HepG2 (cell line): ENCODE results near the gene HOXA9. TPM values are rescaled to one million over a fixed set of nuclear protein-coding genes. Genes with fewer than 3 reads are reported as not detected.

ENCODE experiments used
- ATAC-seq: fragments of 200-7000 bp; cut with Tn5 transposase; 3 replicates; pipeline ENCODE4 v1.9.1; 2020; ENCODE audit warnings: mild to moderate bottlenecking, moderate library complexity
- BruUV-seq: library from RNA; stranded (reverse); fragments of 400-500 nt; replicated peaks from 2 replicates; lab custom pipeline; 2021; lab: Mats Ljungman, UMichigan
- CTCF ChIA-PET: fragments of 300-600 bp; formaldehyde crosslinking; extraction: SDS; loops from one replicate; lab custom pipeline; 2021; ENCODE audit warnings: low total read pairs, inconsistent platforms, low intra/inter-chr PET ratio; lab: Yijun Ruan, JAX
- POLR2A ChIA-PET: fragments of 350-600 bp; sonication (Branson Sonifier 250); formaldehyde crosslinking; loops from one replicate; lab custom pipeline; 2020; ENCODE audit warnings: antibody characterized with exemption, inconsistent platforms; lab: Yijun Ruan, JAX
- DNase-seq: peaks from one replicate; pipeline ENCODE4 v3.0.0-alpha.2; 2015; ENCODE audit warnings: low spot score
- FAIRE-seq: peaks from 3 replicates; lab custom pipeline; 2011; peaks lifted over from hg19 to GRCh38; lab: Jason Lieb, UNC
- H2AFZ ChIP-seq: one replicate; pipeline ENCODE4 v1.6.1; 2011; ENCODE audit warnings: low read length, inconsistent platforms
- H3K27ac ChIP-seq: fragments of 300-600 bp; 3 replicates; pipeline ENCODE4 v1.8.0; 2011; ENCODE audit warnings: mixed run types, mild to moderate bottlenecking, mixed read lengths, low read length, inconsistent platforms; ENCODE audit not compliant: insufficient read depth; ENCODE audit errors: extremely low read length
- H3K27me3 ChIP-seq, 2 experiments: fragments of 200-600 bp in 1 of 2; 2 replicates in 1 of 2; 3 replicates in 1 of 2; pipeline versions ENCODE4 v1.6.0 to v1.8.0; 2011; ENCODE audit warnings: low read length in 2 of 2, mild to moderate bottlenecking in 2 of 2, moderate library complexity in 2 of 2, inconsistent platforms in 1 of 2; ENCODE audit not compliant: insufficient read depth in 2 of 2, control insufficient read depth in 1 of 2
- H3K36me3 ChIP-seq, 2 experiments: fragments of 200-600 bp in 1 of 2; replicated peaks in 1 of 2; 2 replicates in 1 of 2; 3 replicates in 1 of 2; pipeline versions ENCODE4 v1.5.1 to v1.8.0; 2011; ENCODE audit warnings: low read length in 2 of 2, inconsistent platforms in 1 of 2; ENCODE audit not compliant: insufficient read depth in 2 of 2, control insufficient read depth in 1 of 2
- H3K4me1 ChIP-seq: 2 replicates; pipeline ENCODE4 v1.5.1; 2012; ENCODE audit warnings: low read length, inconsistent platforms; ENCODE audit not compliant: insufficient read depth
- H3K4me2 ChIP-seq: 2 replicates; pipeline ENCODE4 v1.6.0; 2011; ENCODE audit warnings: low read depth, low read length, inconsistent platforms
- H3K4me3 ChIP-seq, 3 experiments: fragments of 200-600 bp in 1 of 3; sonication (generic), shearing (Covaris generic) in 1 of 3; replicated peaks in 1 of 3; 2 replicates each; pipeline ENCODE4 v1.5.1; 2011 to 2016; ENCODE audit warnings: low read length in 3 of 3, inconsistent platforms in 2 of 3, low read depth in 2 of 3, mild to moderate bottlenecking in 2 of 3, control low read depth in 1 of 3, mixed read lengths in 1 of 3; ENCODE audit not compliant: insufficient read depth in 1 of 3
- H3K79me2 ChIP-seq: one replicate; pipeline ENCODE4 v1.6.1; 2011; ENCODE audit warnings: low read length, inconsistent platforms; ENCODE audit not compliant: insufficient read depth
- H3K9ac ChIP-seq: 2 replicates; pipeline ENCODE4 v1.6.0; 2011; ENCODE audit warnings: mild to moderate bottlenecking, low read depth, low read length, inconsistent platforms; ENCODE audit not compliant: insufficient read depth
- H3K9me3 ChIP-seq: 2 replicates; pipeline ENCODE4 v1.5.1; 2012; ENCODE audit warnings: mild to moderate bottlenecking, low read length
- H4K20me1 ChIP-seq: 2 replicates; pipeline ENCODE4 v1.6.0; 2011; ENCODE audit warnings: inconsistent platforms, mild to moderate bottlenecking, low read length, moderate library complexity; ENCODE audit not compliant: insufficient read depth
- ATRX ChIP-seq: sonication (generic); formaldehyde crosslinking; IDR thresholded peaks from 2 replicates; pipeline ENCODE4 v1.4.0; 2020; ENCODE audit warnings: missing genetic modification reagents, borderline replicate concordance
- GTF2F1 ChIP-seq: fragments of 150-350 bp; IDR thresholded peaks from 2 replicates; pipeline ENCODE4 v1.6.1; 2014; ENCODE audit warnings: low read length
- HNRNPLL ChIP-seq: fragments of 200-400 bp; formaldehyde crosslinking; IDR thresholded peaks from 2 replicates; pipeline ENCODE4 v1.6.1; 2017; ENCODE audit warnings: mild to moderate bottlenecking, low read depth, low read length; ENCODE audit not compliant: poor library complexity, severe bottlenecking
- JUNB ChIP-seq: sonication (generic); formaldehyde crosslinking; IDR thresholded peaks from 2 replicates; pipeline ENCODE4 v1.8.0; 2022; ENCODE audit warnings: missing genetic modification reagents, mild to moderate bottlenecking, borderline replicate concordance
- KAT2B ChIP-seq: fragments of 150-350 bp; IDR thresholded peaks from 2 replicates; pipeline ENCODE4 v1.6.1; 2014; ENCODE audit warnings: low read depth, low read length, borderline replicate concordance
- MED8 ChIP-seq: sonication (generic); formaldehyde crosslinking; IDR thresholded peaks from 2 replicates; pipeline ENCODE4 v1.8.1; 2023; ENCODE audit warnings: mild to moderate bottlenecking, missing genetic modification reagents; ENCODE audit not compliant: insufficient replicate concordance
- RELA ChIP-seq: sonication (generic); formaldehyde crosslinking; IDR thresholded peaks from 2 replicates; pipeline ENCODE4 v1.4.0; 2020; ENCODE audit warnings: missing genetic modification reagents
- RNF2 ChIP-seq: fragments of 450-650 bp; conservative IDR thresholded peaks from 2 replicates; pipeline ENCODE4 v1.6.1; 2016; ENCODE audit warnings: low read depth
- ZNF138 ChIP-seq: sonication (generic); formaldehyde crosslinking; IDR thresholded peaks from 2 replicates; pipeline ENCODE4 v1.5.0; 2020; ENCODE audit warnings: mild to moderate bottlenecking, low read depth, missing genetic modification reagents
- ZNF234 ChIP-seq: sonication (generic); formaldehyde crosslinking; conservative IDR thresholded peaks from 2 replicates; pipeline ENCODE4 v1.5.1; 2020; ENCODE audit warnings: mild to moderate bottlenecking, missing genetic modification reagents
- ZNF816 ChIP-seq: sonication (generic); formaldehyde crosslinking; IDR thresholded peaks from 2 replicates; pipeline ENCODE4 v1.8.0; 2022; ENCODE audit warnings: missing genetic modification reagents, mild to moderate bottlenecking, borderline replicate concordance
- WGBS: methylation state at CpG from one replicate; pipeline ENCODE4 v1.1.6; 2017; ENCODE audit warnings: low lambda C conversion rate; 5-methylcytosine and 5-hydroxymethylcytosine counted together
- in situ Hi-C: cut with HindIII; loops from 2 replicates; pipeline ENCODE4 v1.10.0; 2017; ENCODE audit warnings: low pct_unique_long_range_greater_than_20kb; ENCODE audit not compliant: extremely low pct_ligation_motif_present
- intact Hi-C: fragments of 100-400 bp; cut with micrococcal nuclease; formaldehyde crosslinking; loops from one replicate; pipeline ENCODE4 v1.10.0; 2022; ENCODE audit not compliant: unreplicated experiment
- polyA plus RNA-seq, 8 experiments: library from polyadenylated mRNA; depleted of rRNA in 3 of 8; stranded (reverse) in 7 of 8; unstranded in 1 of 8; fragments of >200 nt; fragmentation: Illumina TruSeq in 4 of 8; extraction: Trizol in 4 of 8; gene quantifications; 2 replicates each; pipeline versions ENCODE4 v1.2.1 to v1.2.3, GENCODE V29; 2011 to 2016; ENCODE audit warnings: low read depth in 4 of 8, missing spikeins in 1 of 8, mixed read lengths in 1 of 8; ENCODE audit not compliant: insufficient read depth in 1 of 8
- total RNA-seq, 5 experiments: library from RNA; depleted of rRNA; stranded (reverse); fragments of >200 nt; fragmentation: Illumina TruSeq; extraction: Trizol; gene quantifications; 2 replicates each; pipeline ENCODE4 v1.2.3, GENCODE V29; 2016; ENCODE audit warnings: low read depth in 1 of 5
- TF ChIP-seq, protein P1 (sequence below): sonication (generic); formaldehyde crosslinking; IDR thresholded peaks from 2 replicates; pipeline ENCODE4 v1.8.0; 2022; ENCODE audit warnings: mild to moderate bottlenecking, missing genetic modification reagents, moderate library complexity
- TF ChIP-seq, protein P2 (sequence below): sonication (generic); formaldehyde crosslinking; IDR thresholded peaks from 2 replicates; pipeline ENCODE4 v1.4.0; 2020; ENCODE audit warnings: mild to moderate bottlenecking, missing genetic modification reagents, borderline replicate concordance
- TF ChIP-seq, protein P3 (sequence below): sonication (generic); formaldehyde crosslinking; IDR thresholded peaks from 2 replicates; pipeline ENCODE4 v1.9.0; 2022; ENCODE audit warnings: low read depth, missing genetic modification reagents
- TF ChIP-seq, protein P4 (sequence below): IDR thresholded peaks from 2 replicates; pipeline ENCODE4 v1.6.1; 2016; ENCODE audit warnings: low read depth

The HOXA9 gene
- total and polyA plus RNA-seq, 2 of the 13 experiments (the other 11 are each of a cell fraction or from before 2014, with no cell fraction given) = not detected

DNA sequence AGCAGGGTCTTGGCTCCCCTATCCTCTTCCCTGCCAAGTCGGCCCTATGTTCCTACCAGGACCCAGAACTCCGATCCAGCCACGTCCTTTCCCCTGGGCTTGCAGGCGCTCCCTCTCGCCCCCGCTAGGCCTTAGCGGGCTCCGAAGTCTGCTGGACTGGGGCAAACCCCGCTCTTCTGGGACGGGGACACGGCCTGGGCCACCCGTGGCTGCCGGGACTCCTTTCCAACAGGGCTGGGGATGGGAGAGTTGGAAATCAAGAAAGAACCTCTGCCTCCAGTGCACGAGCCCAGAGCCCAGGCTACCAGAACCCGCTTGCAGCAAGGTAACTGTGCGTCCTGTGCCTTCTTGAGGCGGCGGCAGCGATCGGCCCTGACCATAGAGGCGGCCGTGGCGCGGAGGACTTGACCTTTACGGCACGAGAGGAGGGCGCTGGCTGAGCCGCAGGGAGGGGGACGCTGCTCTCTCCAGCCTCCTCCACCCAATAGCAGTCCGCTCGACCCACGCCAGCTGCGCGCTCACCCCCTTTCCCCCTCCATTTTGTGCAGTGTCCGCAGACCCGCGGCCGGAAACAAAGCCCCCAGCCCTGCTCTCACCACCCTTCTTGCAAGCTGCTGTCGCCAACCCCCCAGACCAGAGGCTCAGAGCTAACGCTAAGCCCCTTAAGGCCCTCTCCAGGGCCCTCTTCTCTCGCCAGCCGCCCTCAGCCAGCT is 26.7 kb upstream of the HOXA9 start:
- FAIRE-seq (no peak), DNase-seq (no peak), ATAC-seq (peak; percentile 29)
- H3K27ac ChIP-seq = no peak overlapping the region
- H3K9me3 ChIP-seq = no peaks in the 10 kb centered on the region
- no peaks in the 10 kb centered on the region for H3K79me2 ChIP-seq
- H4K20me1 ChIP-seq = no peaks in the 10 kb centered on the region
- no peak overlapping the region for H2AFZ ChIP-seq
- H3K9ac ChIP-seq = no peak overlapping the region
- no peaks in the 10 kb centered on the region for H3K36me3 ChIP-seq
- peak overlapping the region; percentile 27; the same call in 1 of the 2 replicates for H3K4me2 ChIP-seq
- H3K27me3 ChIP-seq = peaks cover 12 to 70% of the 10 kb centered on the region in 2 experiments
- 69% methylated on average over 22 of the region's 42 CpGs for WGBS
- H3K4me3 ChIP-seq = peak overlapping the region in 2 of 3 experiments; percentile 9 to 40; a peak in 4 of 6 replicates
- intact Hi-C loops = loop anchor here (10.0 kb wide), 1 partner anchor 413 kb away; no protein-coding TSS in a partner anchor
- H3K4me1 ChIP-seq = peaks cover 18% of the 10 kb centered on the region; the same call in 1 of the 2 replicates
- CTCF ChIA-PET = no interaction called here
- no TSS peak for BruUV-seq
- in situ Hi-C loops = no loop called here
- POLR2A ChIA-PET = interaction anchor here (0.6 kb wide), 1 partner anchor 35 kb away, joined by 3 read pairs; no protein-coding TSS in a partner anchor
- TF ChIP-seq GTF2F1 = no peak
- no peak for TF ChIP-seq HNRNPLL
- no peak for TF ChIP-seq JUNB (CRISPR knock-in tag)
- no peak for TF ChIP-seq ZNF234 (CRISPR knock-in tag)
- TF ChIP-seq, protein P1, sequence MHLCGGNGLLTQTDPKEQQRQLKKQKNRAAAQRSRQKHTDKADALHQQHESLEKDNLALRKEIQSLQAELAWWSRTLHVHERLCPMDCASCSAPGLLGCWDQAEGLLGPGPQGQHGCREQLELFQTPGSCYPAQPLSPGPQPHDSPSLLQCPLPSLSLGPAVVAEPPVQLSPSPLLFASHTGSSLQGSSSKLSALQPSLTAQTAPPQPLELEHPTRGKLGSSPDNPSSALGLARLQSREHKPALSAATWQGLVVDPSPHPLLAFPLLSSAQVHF (CRISPR knock-in tag) = no peak
- TF ChIP-seq ATRX (CRISPR knock-in tag) = no peak
- TF ChIP-seq, protein P2, sequence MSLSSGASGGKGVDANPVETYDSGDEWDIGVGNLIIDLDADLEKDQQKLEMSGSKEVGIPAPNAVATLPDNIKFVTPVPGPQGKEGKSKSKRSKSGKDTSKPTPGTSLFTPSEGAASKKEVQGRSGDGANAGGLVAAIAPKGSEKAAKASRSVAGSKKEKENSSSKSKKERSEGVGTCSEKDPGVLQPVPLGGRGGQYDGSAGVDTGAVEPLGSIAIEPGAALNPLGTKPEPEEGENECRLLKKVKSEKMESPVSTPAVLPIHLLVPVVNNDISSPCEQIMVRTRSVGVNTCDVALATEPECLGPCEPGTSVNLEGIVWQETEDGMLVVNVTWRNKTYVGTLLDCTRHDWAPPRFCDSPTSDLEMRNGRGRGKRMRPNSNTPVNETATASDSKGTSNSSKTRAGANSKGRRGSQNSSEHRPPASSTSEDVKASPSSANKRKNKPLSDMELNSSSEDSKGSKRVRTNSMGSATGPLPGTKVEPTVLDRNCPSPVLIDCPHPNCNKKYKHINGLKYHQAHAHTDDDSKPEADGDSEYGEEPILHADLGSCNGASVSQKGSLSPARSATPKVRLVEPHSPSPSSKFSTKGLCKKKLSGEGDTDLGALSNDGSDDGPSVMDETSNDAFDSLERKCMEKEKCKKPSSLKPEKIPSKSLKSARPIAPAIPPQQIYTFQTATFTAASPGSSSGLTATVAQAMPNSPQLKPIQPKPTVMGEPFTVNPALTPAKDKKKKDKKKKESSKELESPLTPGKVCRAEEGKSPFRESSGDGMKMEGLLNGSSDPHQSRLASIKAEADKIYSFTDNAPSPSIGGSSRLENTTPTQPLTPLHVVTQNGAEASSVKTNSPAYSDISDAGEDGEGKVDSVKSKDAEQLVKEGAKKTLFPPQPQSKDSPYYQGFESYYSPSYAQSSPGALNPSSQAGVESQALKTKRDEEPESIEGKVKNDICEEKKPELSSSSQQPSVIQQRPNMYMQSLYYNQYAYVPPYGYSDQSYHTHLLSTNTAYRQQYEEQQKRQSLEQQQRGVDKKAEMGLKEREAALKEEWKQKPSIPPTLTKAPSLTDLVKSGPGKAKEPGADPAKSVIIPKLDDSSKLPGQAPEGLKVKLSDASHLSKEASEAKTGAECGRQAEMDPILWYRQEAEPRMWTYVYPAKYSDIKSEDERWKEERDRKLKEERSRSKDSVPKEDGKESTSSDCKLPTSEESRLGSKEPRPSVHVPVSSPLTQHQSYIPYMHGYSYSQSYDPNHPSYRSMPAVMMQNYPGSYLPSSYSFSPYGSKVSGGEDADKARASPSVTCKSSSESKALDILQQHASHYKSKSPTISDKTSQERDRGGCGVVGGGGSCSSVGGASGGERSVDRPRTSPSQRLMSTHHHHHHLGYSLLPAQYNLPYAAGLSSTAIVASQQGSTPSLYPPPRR (CRISPR knock-in tag) = no peak
- TF ChIP-seq RNF2 = no peak
- TF ChIP-seq RELA (CRISPR knock-in tag) = no peak
- no peak for TF ChIP-seq MED8 (CRISPR knock-in tag)
- TF ChIP-seq, protein P3, sequence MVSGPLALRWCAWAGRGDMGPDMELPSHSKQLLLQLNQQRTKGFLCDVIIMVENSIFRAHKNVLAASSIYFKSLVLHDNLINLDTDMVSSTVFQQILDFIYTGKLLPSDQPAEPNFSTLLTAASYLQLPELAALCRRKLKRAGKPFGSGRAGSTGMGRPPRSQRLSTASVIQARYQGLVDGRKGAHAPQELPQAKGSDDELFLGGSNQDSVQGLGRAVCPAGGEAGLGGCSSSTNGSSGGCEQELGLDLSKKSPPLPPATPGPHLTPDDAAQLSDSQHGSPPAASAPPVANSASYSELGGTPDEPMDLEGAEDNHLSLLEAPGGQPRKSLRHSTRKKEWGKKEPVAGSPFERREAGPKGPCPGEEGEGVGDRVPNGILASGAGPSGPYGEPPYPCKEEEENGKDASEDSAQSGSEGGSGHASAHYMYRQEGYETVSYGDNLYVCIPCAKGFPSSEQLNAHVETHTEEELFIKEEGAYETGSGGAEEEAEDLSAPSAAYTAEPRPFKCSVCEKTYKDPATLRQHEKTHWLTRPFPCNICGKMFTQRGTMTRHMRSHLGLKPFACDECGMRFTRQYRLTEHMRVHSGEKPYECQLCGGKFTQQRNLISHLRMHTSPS (CRISPR knock-in tag) = no peak
- TF ChIP-seq KAT2B = no peak
- TF ChIP-seq, protein P4, sequence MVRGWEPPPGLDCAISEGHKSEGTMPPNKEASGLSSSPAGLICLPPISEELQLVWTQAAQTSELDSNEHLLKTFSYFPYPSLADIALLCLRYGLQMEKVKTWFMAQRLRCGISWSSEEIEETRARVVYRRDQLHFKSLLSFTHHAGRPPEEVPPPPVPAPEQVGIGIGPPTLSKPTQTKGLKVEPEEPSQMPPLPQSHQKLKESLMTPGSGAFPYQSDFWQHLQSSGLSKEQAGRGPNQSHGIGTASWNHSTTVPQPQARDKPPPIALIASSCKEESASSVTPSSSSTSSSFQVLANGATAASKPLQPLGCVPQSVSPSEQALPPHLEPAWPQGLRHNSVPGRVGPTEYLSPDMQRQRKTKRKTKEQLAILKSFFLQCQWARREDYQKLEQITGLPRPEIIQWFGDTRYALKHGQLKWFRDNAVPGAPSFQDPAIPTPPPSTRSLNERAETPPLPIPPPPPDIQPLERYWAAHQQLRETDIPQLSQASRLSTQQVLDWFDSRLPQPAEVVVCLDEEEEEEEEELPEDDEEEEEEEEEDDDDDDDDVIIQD = no peak
- no peak for TF ChIP-seq ZNF138 (CRISPR knock-in tag)
- no peak for TF ChIP-seq ZNF816 (CRISPR knock-in tag)
